Suprapubic skin (tissue), 4 donors: ENCODE data around the gene ANKRD29. TPM values are rescaled to one million over a fixed set of nuclear protein-coding genes. Genes with fewer than 3 reads are reported as not detected.

Source experiments
- DNase-seq, 2 donors: peaks; one replicate each; pipeline ENCODE4 v3.0.0-alpha.2; 2019; ENCODE audit warnings: low spot score in 2 of 2
- H3K27ac ChIP-seq: fragments of 200-600 bp; sonication (generic); one replicate; pipeline ENCODE4 v1.5.1; 2019
- H3K27me3 ChIP-seq: fragments of 200-600 bp; sonication (generic); one replicate; pipeline ENCODE4 v1.5.1; 2019
- H3K36me3 ChIP-seq: fragments of 200-600 bp; sonication (generic); one replicate; pipeline ENCODE4 v1.5.1; 2019
- H3K4me1 ChIP-seq: fragments of 200-600 bp; sonication (generic); one replicate; pipeline ENCODE4 v1.5.1; 2019
- H3K4me3 ChIP-seq: fragments of 200-600 bp; sonication (generic); one replicate; pipeline ENCODE4 v1.5.1; 2019; ENCODE audit warnings: mild to moderate bottlenecking
- H3K9me3 ChIP-seq: fragments of 200-600 bp; sonication (generic); one replicate; pipeline ENCODE4 v1.5.1; 2019
- EP300 ChIP-seq: sonication (generic); formaldehyde crosslinking; IDR thresholded peaks from one replicate; pipeline ENCODE4 v1.6.1; 2017; ENCODE audit warnings: antibody characterized with exemption
- POLR2A ChIP-seq, 2 donors: fragments of 450-650 bp; IDR thresholded peaks; one replicate each; pipeline ENCODE4 v1.6.1; 2017; ENCODE audit warnings: antibody characterized with exemption in 2 of 2, mild to moderate bottlenecking in 2 of 2, moderate library complexity in 2 of 2
- POLR2AphosphoS5 ChIP-seq, 3 donors: sonication (generic); formaldehyde crosslinking; IDR thresholded peaks; one replicate each; pipeline ENCODE4 v1.6.1; 2017; ENCODE audit warnings: antibody characterized with exemption in 3 of 3
- WGBS: methylation state at CpG from one replicate; pipeline ENCODE4 v1.1.5; 2018; 5-methylcytosine and 5-hydroxymethylcytosine counted together
- total RNA-seq, 4 donors: library from RNA; depleted of rRNA; stranded (reverse); fragments of >200 nt; gene quantifications; one replicate each; pipeline ENCODE4 v1.1.0, GENCODE V29; 2016
- TF ChIP-seq, protein P1 (sequence below), 2 donors: fragments of 200-600 bp in 1 of 2; fragments of 450-650 bp in 1 of 2; sonication (generic) in 1 of 2; IDR thresholded peaks; one replicate each; pipeline ENCODE4 v1.5.1; 2016 to 2019; ENCODE audit warnings: antibody characterized with exemption in 2 of 2, mild to moderate bottlenecking in 1 of 2, moderate library complexity in 1 of 2

The ANKRD29 gene
- total RNA-seq, 4 donors from 2014 or later, result 1.5 to 9.9 (median 6.2) TPM

DNA sequence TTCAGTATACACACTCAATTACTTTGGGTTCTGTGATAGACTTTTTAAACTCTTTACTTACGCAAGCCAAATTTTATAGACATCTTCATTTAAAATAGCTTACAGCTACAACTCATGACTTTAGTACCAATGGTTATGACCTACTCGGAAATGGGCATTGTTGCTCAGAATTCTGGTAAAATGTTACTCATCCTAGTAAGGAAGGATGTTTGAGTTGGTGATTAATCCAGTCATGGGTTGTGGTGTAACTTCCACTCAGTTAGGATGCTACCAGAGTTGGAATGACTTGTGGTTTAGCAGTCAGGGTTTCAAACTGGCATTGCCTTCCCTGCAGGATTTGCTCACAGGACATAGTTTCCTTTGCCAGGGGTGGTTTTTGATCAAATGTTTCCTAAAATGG lies 69.0 kb downstream of the ANKRD29 start:
- no peak for DNase-seq
- TF ChIP-seq EP300 (no peak), POLR2AphosphoS5 (IDR thresholded peaks at IDR 0.05) (no peak)
- TF ChIP-seq, protein P1, sequence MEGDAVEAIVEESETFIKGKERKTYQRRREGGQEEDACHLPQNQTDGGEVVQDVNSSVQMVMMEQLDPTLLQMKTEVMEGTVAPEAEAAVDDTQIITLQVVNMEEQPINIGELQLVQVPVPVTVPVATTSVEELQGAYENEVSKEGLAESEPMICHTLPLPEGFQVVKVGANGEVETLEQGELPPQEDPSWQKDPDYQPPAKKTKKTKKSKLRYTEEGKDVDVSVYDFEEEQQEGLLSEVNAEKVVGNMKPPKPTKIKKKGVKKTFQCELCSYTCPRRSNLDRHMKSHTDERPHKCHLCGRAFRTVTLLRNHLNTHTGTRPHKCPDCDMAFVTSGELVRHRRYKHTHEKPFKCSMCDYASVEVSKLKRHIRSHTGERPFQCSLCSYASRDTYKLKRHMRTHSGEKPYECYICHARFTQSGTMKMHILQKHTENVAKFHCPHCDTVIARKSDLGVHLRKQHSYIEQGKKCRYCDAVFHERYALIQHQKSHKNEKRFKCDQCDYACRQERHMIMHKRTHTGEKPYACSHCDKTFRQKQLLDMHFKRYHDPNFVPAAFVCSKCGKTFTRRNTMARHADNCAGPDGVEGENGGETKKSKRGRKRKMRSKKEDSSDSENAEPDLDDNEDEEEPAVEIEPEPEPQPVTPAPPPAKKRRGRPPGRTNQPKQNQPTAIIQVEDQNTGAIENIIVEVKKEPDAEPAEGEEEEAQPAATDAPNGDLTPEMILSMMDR (IDR thresholded peaks at IDR 0.05), result no peak
- H3K9me3 ChIP-seq, result no peaks in the 10 kb centered on the region
- H3K27me3 ChIP-seq, result no peaks in the 10 kb centered on the region
- H3K4me1 ChIP-seq, result no peaks in the 10 kb centered on the region
- 92% methylated on average over 2 of the region's 2 CpGs for WGBS
- H3K36me3 ChIP-seq, result no peaks in the 10 kb centered on the region
- H3K27ac ChIP-seq, result no peak overlapping the region
- no peak overlapping the region for H3K4me3 ChIP-seq

DNA sequence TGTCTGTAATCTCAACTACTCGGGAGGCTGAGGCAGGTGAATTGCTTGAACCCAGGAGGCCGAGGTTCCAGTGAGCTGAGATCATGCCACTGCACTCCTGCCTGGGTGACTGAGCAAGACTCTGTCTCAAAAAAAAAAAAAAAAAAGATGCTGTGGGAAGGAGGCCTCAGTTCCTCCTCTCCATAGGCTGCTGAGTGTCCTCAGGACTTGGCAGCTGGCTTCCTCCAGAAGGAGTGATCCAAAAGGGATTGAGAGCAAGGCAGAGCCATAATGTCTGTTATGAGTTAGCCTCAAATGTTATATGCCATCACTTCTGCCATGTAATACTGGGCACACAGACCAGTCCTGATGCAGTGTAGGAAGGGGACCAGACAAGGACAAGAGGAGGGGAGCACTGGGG lies 69.8 kb downstream of the ANKRD29 start:
- TF ChIP-seq EP300 (no peak), POLR2AphosphoS5 (IDR thresholded peaks at IDR 0.05) (no peak), POLR2A (IDR thresholded peaks at IDR 0.05) (no peak)
- TF ChIP-seq, protein P1 (IDR thresholded peaks at IDR 0.05), result no peak
- no peak overlapping the region for H3K27ac ChIP-seq

DNA sequence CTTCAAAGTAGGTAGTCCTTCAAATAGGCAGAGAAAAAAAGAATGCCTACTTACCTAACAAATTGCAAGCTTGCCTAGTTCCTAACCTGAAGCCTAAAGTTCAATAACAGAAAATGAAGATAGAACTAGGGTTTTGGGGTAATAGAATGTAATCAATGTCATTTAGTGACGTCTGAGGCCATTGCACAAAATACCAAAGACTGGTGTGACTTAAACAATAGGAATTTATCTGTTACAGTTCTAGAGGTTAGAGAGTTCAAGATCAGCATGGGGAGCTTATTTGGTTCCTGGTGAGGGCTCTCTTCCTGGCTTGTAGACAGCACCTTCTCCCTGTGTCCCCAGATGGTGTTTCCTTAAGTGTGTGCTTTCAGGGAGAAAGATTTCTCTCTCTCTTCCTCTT lies 71.7 kb downstream of the ANKRD29 start:
- no peak overlapping the region for H3K27ac ChIP-seq
- no peaks in the 10 kb centered on the region for H3K9me3 ChIP-seq
- no peak overlapping the region for H3K4me3 ChIP-seq
- H3K27me3 ChIP-seq, result no peaks in the 10 kb centered on the region
- H3K36me3 ChIP-seq, result no peaks in the 10 kb centered on the region
- TF ChIP-seq POLR2A (IDR thresholded peaks at IDR 0.05), result no peak
- TF ChIP-seq, protein P1 (IDR thresholded peaks at IDR 0.05), result no peak
- TF ChIP-seq EP300, result no peak
- TF ChIP-seq POLR2AphosphoS5 (IDR thresholded peaks at IDR 0.05), result no peak
- DNase-seq, result no peak
- 30% methylated on average over 1 of the region's 1 CpG for WGBS
- peaks cover 5% of the 10 kb centered on the region for H3K4me1 ChIP-seq

More for the DNA sequence above, 69.8 kb downstream of the ANKRD29 start:
- Histone ChIP-seq H3K9me3 (no peaks in the 10 kb centered on the region), H3K4me1 (no peaks in the 10 kb centered on the region), H3K27me3 (no peaks in the 10 kb centered on the region), H3K4me3 (no peak overlapping the region), H3K36me3 (no peaks in the 10 kb centered on the region)
- WGBS, result 92% methylated on average over 2 of the region's 2 CpGs
- no peak for DNase-seq

DNA sequence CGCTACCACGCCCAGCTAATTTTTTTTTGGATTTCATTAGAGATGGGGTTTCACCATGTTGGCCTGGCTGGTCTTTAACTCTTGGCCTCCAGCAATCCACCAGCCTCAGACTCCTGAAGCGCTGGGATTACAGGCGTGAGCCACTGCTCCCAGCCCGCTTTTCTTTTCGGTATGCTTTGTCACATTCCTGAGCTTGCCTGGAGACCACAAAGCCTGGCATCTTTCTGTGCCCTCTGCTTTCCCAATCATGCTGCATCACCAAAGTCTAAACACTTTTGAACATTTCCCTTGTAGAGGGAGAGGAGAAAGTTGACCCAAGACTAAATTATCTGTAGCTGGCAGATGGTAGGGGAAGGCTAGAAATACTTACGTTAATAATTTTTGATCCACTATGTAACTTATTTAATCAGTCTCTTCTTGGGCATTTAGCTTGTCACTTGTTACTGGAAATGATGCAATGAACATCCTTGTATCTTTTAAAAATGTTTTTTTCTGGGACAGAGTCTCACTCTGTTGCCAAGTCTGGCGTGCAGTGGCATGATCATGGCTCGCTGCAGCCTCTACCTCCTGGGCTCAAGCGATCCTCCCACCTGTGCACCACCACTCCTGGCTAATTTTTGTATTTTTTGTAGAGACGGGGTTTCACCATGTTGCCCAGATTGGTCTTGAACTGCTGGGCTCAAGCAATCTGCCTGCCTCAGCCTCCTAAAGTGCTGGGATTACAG lies 73.7 kb downstream of the ANKRD29 start:
- Histone ChIP-seq H3K9me3 (no peaks in the 10 kb centered on the region), H3K27ac (no peak overlapping the region), H3K36me3 (no peaks in the 10 kb centered on the region), H3K27me3 (no peaks in the 10 kb centered on the region), H3K4me3 (no peak overlapping the region), H3K4me1 (peaks cover 23% of the 10 kb centered on the region)
- TF ChIP-seq POLR2A (IDR thresholded peaks at IDR 0.05), result no peak
- TF ChIP-seq EP300, result no peak
- TF ChIP-seq, protein P1 (IDR thresholded peaks at IDR 0.05), result no peak
- no peak for TF ChIP-seq POLR2AphosphoS5 (IDR thresholded peaks at IDR 0.05)
- no peak for DNase-seq
- WGBS, result 69% methylated on average over 11 of the region's 11 CpGs

DNA sequence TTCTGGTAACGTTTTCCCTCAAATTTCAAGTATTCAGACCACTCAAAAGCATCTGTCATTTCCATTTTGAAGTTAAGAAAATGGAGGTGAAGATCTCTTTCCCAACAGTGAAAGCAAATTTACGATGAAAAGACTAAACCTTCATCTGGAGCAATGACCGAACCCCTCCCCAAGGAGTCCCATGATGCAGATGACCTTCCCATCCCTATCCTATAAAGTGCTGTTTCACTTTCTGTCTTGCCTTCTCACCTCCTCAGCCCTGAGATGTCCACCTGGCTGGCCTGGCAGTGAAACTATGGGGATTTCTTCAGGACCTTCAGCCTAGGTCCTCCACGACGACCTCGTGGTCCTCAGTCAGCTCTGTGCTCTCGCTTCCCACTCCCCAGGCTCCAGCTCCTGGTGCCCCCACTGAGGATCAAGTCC lies 75.5 kb downstream of the ANKRD29 start:
- 42% methylated on average over 7 of the region's 7 CpGs for WGBS
- no peaks in the 10 kb centered on the region for H3K36me3 ChIP-seq
- peak overlapping the region; percentile 94 for H3K4me3 ChIP-seq
- H3K4me1 ChIP-seq, result peaks cover 32% of the 10 kb centered on the region
- H3K27me3 ChIP-seq, result no peaks in the 10 kb centered on the region
- no peaks in the 10 kb centered on the region for H3K9me3 ChIP-seq
- peak overlapping the region; percentile 96 for H3K27ac ChIP-seq
- TF ChIP-seq POLR2AphosphoS5 (IDR thresholded peaks at IDR 0.05), result no peak
- TF ChIP-seq, protein P1 (IDR thresholded peaks at IDR 0.05), result no peak
- no peak for TF ChIP-seq POLR2A (IDR thresholded peaks at IDR 0.05)
- no peak for TF ChIP-seq EP300
- DNase-seq, result no peak
